HepG2 (cell line): ENCODE data around the gene SYT14. TPM values are rescaled to one million over a fixed set of nuclear protein-coding genes. Genes with fewer than 3 reads are reported as not detected.

Experiments
- ATAC-seq: fragments of 200-7000 bp; cut with Tn5 transposase; 3 replicates; pipeline ENCODE4 v1.9.1; 2020; ENCODE audit warnings: mild to moderate bottlenecking, moderate library complexity
- BruUV-seq: library from RNA; stranded (reverse); fragments of 400-500 nt; replicated peaks from 2 replicates; lab custom pipeline; 2021; lab: Mats Ljungman, UMichigan
- CTCF ChIA-PET: fragments of 300-600 bp; formaldehyde crosslinking; extraction: SDS; loops from one replicate; lab custom pipeline; 2021; ENCODE audit warnings: low total read pairs, inconsistent platforms, low intra/inter-chr PET ratio; lab: Yijun Ruan, JAX
- POLR2A ChIA-PET: fragments of 350-600 bp; sonication (Branson Sonifier 250); formaldehyde crosslinking; loops from one replicate; lab custom pipeline; 2020; ENCODE audit warnings: antibody characterized with exemption, inconsistent platforms; lab: Yijun Ruan, JAX
- DNase-seq: peaks from one replicate; pipeline ENCODE4 v3.0.0-alpha.2; 2015; ENCODE audit warnings: low spot score
- FAIRE-seq: peaks from 3 replicates; lab custom pipeline; 2011; peaks lifted over from hg19 to GRCh38; lab: Jason Lieb, UNC
- H2AFZ ChIP-seq: one replicate; pipeline ENCODE4 v1.6.1; 2011; ENCODE audit warnings: low read length, inconsistent platforms
- H3K27ac ChIP-seq: fragments of 300-600 bp; 3 replicates; pipeline ENCODE4 v1.8.0; 2011; ENCODE audit warnings: mixed run types, mild to moderate bottlenecking, mixed read lengths, low read length, inconsistent platforms; ENCODE audit not compliant: insufficient read depth; ENCODE audit errors: extremely low read length
- H3K27me3 ChIP-seq, 2 experiments: fragments of 200-600 bp in 1 of 2; 2 replicates in 1 of 2; 3 replicates in 1 of 2; pipeline versions ENCODE4 v1.6.0 to v1.8.0; 2011; ENCODE audit warnings: low read length in 2 of 2, mild to moderate bottlenecking in 2 of 2, moderate library complexity in 2 of 2, inconsistent platforms in 1 of 2; ENCODE audit not compliant: insufficient read depth in 2 of 2, control insufficient read depth in 1 of 2
- H3K36me3 ChIP-seq, 2 experiments: fragments of 200-600 bp in 1 of 2; replicated peaks in 1 of 2; 2 replicates in 1 of 2; 3 replicates in 1 of 2; pipeline versions ENCODE4 v1.5.1 to v1.8.0; 2011; ENCODE audit warnings: low read length in 2 of 2, inconsistent platforms in 1 of 2; ENCODE audit not compliant: insufficient read depth in 2 of 2, control insufficient read depth in 1 of 2
- H3K4me1 ChIP-seq: 2 replicates; pipeline ENCODE4 v1.5.1; 2012; ENCODE audit warnings: low read length, inconsistent platforms; ENCODE audit not compliant: insufficient read depth
- H3K4me2 ChIP-seq: 2 replicates; pipeline ENCODE4 v1.6.0; 2011; ENCODE audit warnings: low read depth, low read length, inconsistent platforms
- H3K4me3 ChIP-seq, 3 experiments: fragments of 200-600 bp in 1 of 3; sonication (generic), shearing (Covaris generic) in 1 of 3; replicated peaks in 1 of 3; 2 replicates each; pipeline ENCODE4 v1.5.1; 2011 to 2016; ENCODE audit warnings: low read length in 3 of 3, inconsistent platforms in 2 of 3, low read depth in 2 of 3, mild to moderate bottlenecking in 2 of 3, control low read depth in 1 of 3, mixed read lengths in 1 of 3; ENCODE audit not compliant: insufficient read depth in 1 of 3
- H3K79me2 ChIP-seq: one replicate; pipeline ENCODE4 v1.6.1; 2011; ENCODE audit warnings: low read length, inconsistent platforms; ENCODE audit not compliant: insufficient read depth
- H3K9ac ChIP-seq: 2 replicates; pipeline ENCODE4 v1.6.0; 2011; ENCODE audit warnings: mild to moderate bottlenecking, low read depth, low read length, inconsistent platforms; ENCODE audit not compliant: insufficient read depth
- H3K9me3 ChIP-seq: 2 replicates; pipeline ENCODE4 v1.5.1; 2012; ENCODE audit warnings: mild to moderate bottlenecking, low read length
- H4K20me1 ChIP-seq: 2 replicates; pipeline ENCODE4 v1.6.0; 2011; ENCODE audit warnings: inconsistent platforms, mild to moderate bottlenecking, low read length, moderate library complexity; ENCODE audit not compliant: insufficient read depth
- ASH2L ChIP-seq: fragments of 300-600, 200-600 bp; sonication (generic); IDR thresholded peaks from 2 replicates; pipeline ENCODE4 v1.7.0; 2017; ENCODE audit warnings: low read depth, mild to moderate bottlenecking, moderate library complexity, mixed read lengths, low read length; ENCODE audit not compliant: insufficient read length
- CTCF ChIP-seq: sonication (generic); formaldehyde crosslinking; IDR thresholded peaks from 2 replicates; pipeline ENCODE4 v1.5.0; 2020; ENCODE audit warnings: mild to moderate bottlenecking, missing genetic modification reagents, moderate library complexity
- KLF16 ChIP-seq, 2 experiments: sonication (generic) in 1 of 2; formaldehyde crosslinking in 1 of 2; IDR thresholded peaks; 2 replicates each; pipeline versions ENCODE4 v1.6.1 to v1.8.0; 2016 to 2023; ENCODE audit warnings: missing genetic modification reagents in 2 of 2, missing compliant biosample characterization in 1 of 2
- LRRFIP1 ChIP-seq: sonication (generic); formaldehyde crosslinking; conservative IDR thresholded peaks from 2 replicates; pipeline ENCODE4 v1.4.0; 2020; ENCODE audit warnings: missing genetic modification reagents
- MAF1 ChIP-seq: sonication (generic); formaldehyde crosslinking; IDR thresholded peaks from 2 replicates; pipeline ENCODE4 v1.5.0; 2020; ENCODE audit warnings: missing genetic modification reagents, borderline replicate concordance
- SATB2 ChIP-seq: sonication (generic); formaldehyde crosslinking; IDR thresholded peaks from 2 replicates; pipeline ENCODE4 v1.5.0; 2020; ENCODE audit warnings: missing genetic modification reagents
- SMC3 ChIP-seq: IDR thresholded peaks from 2 replicates; pipeline ENCODE4 v1.6.1; 2011; ENCODE audit warnings: low read length, improper control_type of control experiment
- STAG1 ChIP-seq: sonication (generic); formaldehyde crosslinking; IDR thresholded peaks from 2 replicates; pipeline ENCODE4 v1.4.0; 2020; ENCODE audit warnings: missing genetic modification reagents
- TBP ChIP-seq: sonication (generic); formaldehyde crosslinking; IDR thresholded peaks from 2 replicates; pipeline ENCODE4 v1.5.0; 2020; ENCODE audit warnings: missing genetic modification reagents
- THRA ChIP-seq: sonication (generic); formaldehyde crosslinking; IDR thresholded peaks from 2 replicates; pipeline ENCODE4 v1.4.0; 2020; ENCODE audit warnings: missing genetic modification reagents, borderline replicate concordance
- ZNF263 ChIP-seq: sonication (generic); formaldehyde crosslinking; IDR thresholded peaks from 2 replicates; pipeline ENCODE4 v1.4.0; 2020; ENCODE audit warnings: missing genetic modification reagents
- ZNF557 ChIP-seq: sonication (generic); formaldehyde crosslinking; IDR thresholded peaks from 2 replicates; pipeline ENCODE4 v1.4.0; 2020; ENCODE audit warnings: missing genetic modification reagents
- ZNF782 ChIP-seq: sonication (generic); formaldehyde crosslinking; IDR thresholded peaks from 2 replicates; pipeline ENCODE4 v1.4.0; 2020; ENCODE audit warnings: missing genetic modification reagents, mild to moderate bottlenecking, borderline replicate concordance
- WGBS: methylation state at CpG from one replicate; pipeline ENCODE4 v1.1.6; 2017; ENCODE audit warnings: low lambda C conversion rate; 5-methylcytosine and 5-hydroxymethylcytosine counted together
- in situ Hi-C: cut with HindIII; loops from 2 replicates; pipeline ENCODE4 v1.10.0; 2017; ENCODE audit warnings: low pct_unique_long_range_greater_than_20kb; ENCODE audit not compliant: extremely low pct_ligation_motif_present
- intact Hi-C: fragments of 100-400 bp; cut with micrococcal nuclease; formaldehyde crosslinking; loops from one replicate; pipeline ENCODE4 v1.10.0; 2022; ENCODE audit not compliant: unreplicated experiment
- polyA plus RNA-seq, 8 experiments: library from polyadenylated mRNA; depleted of rRNA in 3 of 8; stranded (reverse) in 7 of 8; unstranded in 1 of 8; fragments of >200 nt; fragmentation: Illumina TruSeq in 4 of 8; extraction: Trizol in 4 of 8; gene quantifications; 2 replicates each; pipeline versions ENCODE4 v1.2.1 to v1.2.3, GENCODE V29; 2011 to 2016; ENCODE audit warnings: low read depth in 4 of 8, missing spikeins in 1 of 8, mixed read lengths in 1 of 8; ENCODE audit not compliant: insufficient read depth in 1 of 8
- total RNA-seq, 5 experiments: library from RNA; depleted of rRNA; stranded (reverse); fragments of >200 nt; fragmentation: Illumina TruSeq; extraction: Trizol; gene quantifications; 2 replicates each; pipeline ENCODE4 v1.2.3, GENCODE V29; 2016; ENCODE audit warnings: low read depth in 1 of 5

Gene SYT14
- total and polyA plus RNA-seq, 2 of the 13 experiments (the other 11 are each of a cell fraction or from before 2014, with no cell fraction given) = not detected

GRCh38 chr1:210132582-210132981, 194.6 kb downstream of the SYT14 start (continued):
- TF ChIP-seq THRA (no peak), ZNF263 (CRISPR knock-in tag) (no peak), ZNF557 (0 out of 2 replicates have a peak, but pooled peaks have one; percentile 35), SATB2 (CRISPR knock-in tag) (0 out of 2 replicates have a peak, but pooled peaks have one; percentile 32), ZNF782 (no peak), KLF16 (CRISPR knock-in tag; IDR thresholded peaks at IDR 0.05) (no peak)

GRCh38 chr1:210143465-210144062, 205.5 kb downstream of the SYT14 start:
- FAIRE-seq = no peak
- TF ChIP-seq MAF1 (CRISPR knock-in tag) = no peak
- TF ChIP-seq STAG1 (CRISPR knock-in tag) = peak; percentile 61; the same call in 1 of the 2 replicates
- TF ChIP-seq CTCF (CRISPR knock-in tag) = peak; percentile 61
- TF ChIP-seq TBP (CRISPR knock-in tag) = no peak
- no peak for TF ChIP-seq LRRFIP1
- TF ChIP-seq SMC3 = peak; percentile 59
- TF ChIP-seq ASH2L = no peak
- in situ Hi-C loops = loop anchor here (5.0 kb wide), 1 partner anchor 169 kb away; no protein-coding TSS in a partner anchor

More at GRCh38 chr1:210143465-210144062, 205.5 kb downstream of the SYT14 start:
- H3K9me3 ChIP-seq = no peaks in the 10 kb centered on the region
- ChIA-PET POLR2A (no interaction called here), CTCF (interaction anchor here (1.2 to 2.0 kb wide), 3 partner anchors 165 to 217 kb away, joined by 3 to 22 read pairs (median 5); no protein-coding TSS in a partner anchor)
- H3K4me1 ChIP-seq = no peaks in the 10 kb centered on the region
- H3K79me2 ChIP-seq = no peaks in the 10 kb centered on the region
- H3K27ac ChIP-seq = no peak overlapping the region
- H3K27me3 ChIP-seq = no peaks in the 10 kb centered on the region
- H3K36me3 ChIP-seq = no peaks in the 10 kb centered on the region
- H3K4me2 ChIP-seq = no peak overlapping the region
- intact Hi-C loops = loop anchor here (1.0 kb wide), 2 partner anchors 168 to 257 kb away; no protein-coding TSS in a partner anchor
- peak; percentile 29 for DNase-seq
- no peak overlapping the region for H3K4me3 ChIP-seq
- no peak overlapping the region for H3K9ac ChIP-seq
- ATAC-seq = no peak
- no peaks in the 10 kb centered on the region for H4K20me1 ChIP-seq
- BruUV-seq = no TSS peak
- WGBS = under 1% methylated on average over 4 of the region's 4 CpGs
- no peak overlapping the region for H2AFZ ChIP-seq
